HG03139 (cell line): ENCODE measurements around the gene IL2RA.
A peak's percentile ranks its signal among the peaks of the same experiment; 100 is the strongest.

ENCODE experiments used
- ATAC-seq: cut with Tn5 transposase; IDR thresholded peaks from one replicate; pipeline ENCODE4 v1.9.1; 2021; ENCODE audit not compliant: unreplicated experiment

The IL2RA gene

DNA sequence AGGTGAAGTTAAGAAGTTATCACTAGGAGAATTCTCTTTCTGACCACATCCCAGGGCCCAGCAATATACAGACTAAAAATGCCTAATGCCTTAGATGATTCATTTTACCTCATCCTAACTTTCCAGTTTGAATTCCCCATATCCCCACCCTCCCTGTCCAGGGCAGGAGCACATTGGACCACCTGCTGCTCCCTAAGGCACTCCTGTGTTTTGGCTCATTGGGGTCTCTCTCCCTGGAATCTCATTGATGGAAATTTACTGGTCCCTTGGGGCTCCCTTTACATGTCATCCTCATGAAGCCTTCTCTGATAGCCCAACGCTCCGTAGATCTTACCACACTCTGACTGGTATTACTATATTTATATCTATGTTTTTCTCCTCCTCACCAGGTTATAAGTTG lies 2.7 kb downstream of the IL2RA start:
- ATAC-seq, result no peak

DNA sequence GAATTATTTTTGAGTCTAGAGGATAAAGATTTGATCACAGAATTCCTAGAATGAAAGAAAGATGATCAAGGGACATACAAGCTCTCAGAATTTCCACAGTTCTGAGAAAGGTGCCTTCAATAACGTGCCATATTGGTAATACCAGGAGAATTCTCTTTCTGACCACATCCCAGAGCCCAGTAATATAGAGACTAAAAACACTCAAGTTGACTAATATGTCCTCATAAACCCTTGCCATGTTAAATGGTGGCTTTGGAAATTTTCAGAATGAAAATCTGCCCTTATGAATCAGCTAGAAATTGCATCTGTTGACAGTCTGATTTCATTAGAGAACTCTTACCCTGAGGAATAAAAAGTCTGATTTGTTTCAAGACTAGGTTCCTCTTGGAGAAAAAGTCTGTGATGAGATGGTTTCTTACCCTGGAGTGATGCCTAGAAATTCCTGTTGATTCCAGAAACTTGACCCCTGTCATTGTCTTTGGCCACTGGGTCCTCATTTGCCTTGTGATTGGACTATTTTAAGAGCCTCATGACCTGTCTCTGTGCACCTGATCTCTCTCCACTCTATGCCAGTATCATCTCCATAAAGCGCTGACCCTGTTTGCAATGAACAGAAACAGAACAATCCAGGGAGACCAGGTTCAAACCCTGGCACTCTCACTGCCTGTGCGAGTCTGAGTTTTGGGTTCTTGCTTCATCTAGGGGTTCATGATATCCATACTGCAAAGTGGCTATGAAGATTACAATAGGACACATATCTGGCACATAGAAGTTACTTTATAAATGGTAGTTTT lies 3.3 kb downstream of the IL2RA start:
- ATAC-seq, result no peak

DNA sequence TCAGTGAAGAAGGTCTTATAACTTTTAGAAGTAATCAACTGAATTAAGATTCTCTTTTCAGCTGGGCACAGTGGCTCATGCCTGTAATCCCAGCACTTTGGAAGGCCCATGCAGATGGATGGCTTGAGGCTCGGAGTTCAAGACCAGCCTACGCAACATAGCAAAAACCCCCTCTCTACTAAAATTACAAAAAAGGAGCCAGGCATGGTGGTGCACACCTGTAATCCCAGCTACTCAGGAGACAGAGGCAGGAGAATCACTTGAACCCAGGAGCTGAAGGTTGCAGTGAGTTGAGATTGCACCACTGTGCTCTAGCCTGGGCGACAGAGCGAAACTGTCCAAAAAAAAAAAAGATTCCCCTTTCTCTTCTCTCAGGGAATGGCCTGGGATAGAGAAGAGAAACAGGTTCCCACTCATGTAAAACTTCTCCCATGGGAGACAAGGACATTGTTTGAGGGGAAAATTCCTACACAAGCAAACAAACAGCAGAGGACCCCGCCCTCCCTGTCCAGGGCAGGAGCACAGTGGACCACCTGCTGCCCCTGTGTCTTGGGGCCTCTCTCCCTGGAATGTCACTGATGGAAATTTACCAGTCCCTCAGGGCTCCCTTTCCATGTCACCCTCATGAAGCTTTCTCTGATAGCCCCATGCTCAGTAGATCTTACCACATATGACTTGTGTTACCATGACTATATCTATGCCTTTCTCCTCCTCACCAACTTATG lies 5.6 kb downstream of the IL2RA start:
- no peak for ATAC-seq

DNA sequence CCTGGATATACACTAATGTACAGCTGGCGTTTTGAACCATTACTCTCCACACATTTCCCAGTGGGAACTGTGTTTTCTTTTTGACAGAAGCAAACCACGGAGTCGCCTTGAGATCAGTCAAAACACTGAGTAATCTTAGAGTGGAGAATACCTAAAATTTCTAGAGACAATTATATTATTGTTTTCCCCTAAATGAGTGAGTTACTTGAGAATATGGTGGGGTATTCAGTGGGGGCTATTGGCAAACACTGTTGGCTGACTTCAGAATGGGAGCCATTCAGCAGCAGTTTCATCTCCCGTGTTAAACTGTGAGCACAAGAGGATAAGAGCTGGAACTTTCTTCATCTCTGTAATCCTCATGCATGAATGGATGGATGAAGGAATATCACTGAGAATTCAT lies 6.2 kb downstream of the IL2RA start:
- ATAC-seq, result no peak

DNA sequence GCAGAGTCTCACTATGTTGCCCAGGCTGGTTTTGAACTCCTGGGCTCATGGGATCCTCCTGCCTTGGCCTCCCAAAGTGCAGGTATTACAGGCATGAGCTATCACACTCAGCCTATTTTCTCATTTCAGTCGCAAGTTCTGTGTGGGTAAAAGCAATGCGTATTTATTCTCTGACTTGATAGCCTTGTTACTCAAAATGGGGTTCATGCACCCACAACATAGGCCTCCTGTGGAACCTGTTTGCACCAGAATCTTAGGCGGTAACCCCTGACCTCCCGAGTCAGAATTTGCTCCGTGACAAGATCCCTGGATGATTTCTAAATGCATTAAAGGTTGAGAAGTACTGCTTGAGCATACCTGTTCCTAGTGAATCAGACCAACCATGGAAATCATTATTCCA lies 7.3 kb downstream of the IL2RA start:
- no peak for ATAC-seq

DNA sequence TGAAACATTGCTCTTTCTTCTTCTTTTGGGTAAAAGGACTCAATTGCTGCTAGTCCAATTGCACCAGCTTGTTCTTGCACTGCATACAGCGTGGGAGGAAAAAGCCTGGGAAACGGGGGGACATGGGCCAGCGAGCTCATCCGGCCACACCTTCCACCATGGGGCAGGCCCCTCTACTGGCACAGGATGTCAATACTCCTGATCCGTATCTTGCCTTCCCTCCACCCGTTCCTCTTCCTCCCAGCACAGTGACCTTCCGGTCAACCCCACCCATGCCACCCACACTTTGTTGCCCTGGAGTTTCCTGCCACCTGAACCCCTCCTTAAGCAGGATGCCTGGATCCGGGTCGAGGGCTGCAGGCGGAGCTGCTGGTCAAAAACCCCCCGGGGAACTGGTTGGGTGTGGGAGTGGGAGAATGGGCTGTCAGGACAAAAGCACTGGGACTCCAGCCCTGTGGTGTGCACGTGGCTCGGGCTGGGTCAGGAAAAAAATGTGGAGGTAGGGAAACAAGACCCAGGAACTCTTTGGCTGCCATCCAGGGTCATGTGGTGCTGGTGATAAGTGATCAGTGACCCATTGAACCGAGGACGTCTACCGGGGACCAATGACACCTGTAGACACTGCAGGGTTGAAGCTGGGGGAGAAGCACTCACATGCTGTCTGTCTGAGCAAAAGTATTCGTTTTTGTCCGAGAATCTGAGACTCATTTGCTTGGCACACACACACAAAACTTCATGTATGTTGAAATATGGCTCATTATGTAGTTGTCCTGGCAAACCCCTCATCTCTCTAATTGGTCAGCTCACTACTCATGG lies 8.1 kb downstream of the IL2RA start:
- ATAC-seq, result no peak

DNA sequence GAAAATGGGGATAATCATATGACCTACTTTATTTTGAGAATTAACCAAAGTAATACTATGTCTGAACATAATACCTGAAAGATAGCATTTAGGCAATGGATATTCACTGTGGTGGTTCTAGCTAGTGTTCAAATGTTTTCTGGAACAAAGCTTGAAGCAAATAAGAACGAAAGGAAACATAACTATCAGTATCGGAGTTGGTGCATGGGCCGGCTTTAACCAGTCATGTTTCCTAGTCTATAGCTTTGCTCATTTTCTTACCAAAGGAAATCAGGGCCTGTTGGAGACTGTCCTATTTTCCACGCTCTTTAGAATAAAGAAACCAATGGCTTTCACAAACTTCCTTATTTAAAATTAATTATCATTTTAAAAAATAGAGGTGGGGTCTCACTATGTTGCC lies 8.9 kb downstream of the IL2RA start:
- ATAC-seq, result no peak

DNA sequence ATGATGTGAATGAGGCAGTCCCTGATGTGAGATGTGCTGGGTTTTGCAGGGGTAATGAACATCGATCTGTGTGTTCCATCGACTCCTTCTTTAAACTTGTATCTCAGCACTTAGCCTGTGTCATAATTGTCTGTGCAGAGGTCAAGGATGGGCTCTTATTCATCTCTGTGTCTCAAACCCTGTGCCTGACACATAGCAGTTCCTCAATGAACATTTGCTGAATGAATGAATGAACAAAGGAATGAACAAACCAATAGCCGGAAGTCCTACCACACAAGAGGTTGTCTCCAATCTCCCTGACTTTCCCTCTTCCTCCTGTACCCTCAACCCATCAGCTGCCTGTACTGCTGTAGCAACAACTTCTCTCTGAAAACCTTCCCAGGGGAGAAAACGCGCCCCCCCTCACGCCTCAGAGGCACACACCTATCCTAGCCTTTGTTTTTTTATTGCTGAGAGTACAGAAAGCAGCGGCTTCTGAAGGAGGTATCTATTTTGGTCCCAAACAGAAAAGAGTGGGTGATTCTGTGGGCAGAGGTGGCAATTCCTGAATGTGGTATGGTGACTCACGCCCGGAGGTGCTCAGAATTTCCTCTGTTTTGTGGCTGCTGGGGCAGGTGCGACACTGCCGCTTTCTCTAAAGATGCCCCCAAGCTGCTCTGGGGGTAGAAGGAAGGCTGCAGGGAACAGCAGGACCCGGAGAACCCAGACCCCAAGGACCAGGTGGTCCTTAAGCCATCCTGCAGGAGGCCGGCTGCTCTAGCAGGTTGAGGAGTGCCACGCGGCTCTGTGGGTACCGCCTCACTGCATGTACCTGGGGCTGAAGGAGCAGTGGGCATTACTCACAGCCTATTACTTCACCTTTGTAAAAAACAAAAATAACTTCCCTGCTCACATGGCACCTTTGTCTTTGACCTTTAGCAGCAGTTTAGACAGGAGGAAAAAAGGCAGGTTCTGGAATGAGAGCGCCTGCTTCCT lies 9.6 kb downstream of the IL2RA start:
- no peak for ATAC-seq

DNA sequence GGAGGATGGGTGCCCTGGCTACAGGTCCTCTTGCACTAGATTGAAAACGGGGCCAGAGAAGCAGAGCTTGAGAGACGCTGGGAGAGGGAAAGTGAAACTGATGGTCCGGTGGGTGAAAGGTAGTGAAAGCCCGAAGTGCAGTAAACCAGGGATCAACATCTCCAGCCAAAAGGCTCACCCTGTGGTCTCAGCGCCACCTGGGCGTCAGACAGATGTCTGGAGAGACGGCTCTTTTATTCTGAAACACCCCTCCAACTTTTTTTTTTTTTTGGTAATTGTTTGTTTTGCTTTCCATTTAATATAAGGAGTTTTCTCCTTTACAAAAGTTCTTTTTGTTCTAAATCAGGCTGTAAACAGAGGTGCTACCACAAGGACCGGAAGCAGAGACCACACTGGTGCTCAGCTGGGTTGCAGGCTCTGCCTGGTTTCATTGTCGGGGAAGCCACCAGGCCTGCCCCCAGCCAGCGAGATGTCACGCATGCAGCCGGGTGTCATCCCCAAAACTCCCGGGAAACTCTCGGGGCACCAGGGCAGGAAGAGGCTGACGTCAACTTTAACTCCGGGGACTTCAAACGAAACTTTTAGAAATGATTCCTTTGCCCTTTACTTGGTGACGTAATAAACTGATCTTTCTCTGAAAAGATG lies 11.2 kb downstream of the IL2RA start:
- ATAC-seq, result peak; percentile 62

DNA sequence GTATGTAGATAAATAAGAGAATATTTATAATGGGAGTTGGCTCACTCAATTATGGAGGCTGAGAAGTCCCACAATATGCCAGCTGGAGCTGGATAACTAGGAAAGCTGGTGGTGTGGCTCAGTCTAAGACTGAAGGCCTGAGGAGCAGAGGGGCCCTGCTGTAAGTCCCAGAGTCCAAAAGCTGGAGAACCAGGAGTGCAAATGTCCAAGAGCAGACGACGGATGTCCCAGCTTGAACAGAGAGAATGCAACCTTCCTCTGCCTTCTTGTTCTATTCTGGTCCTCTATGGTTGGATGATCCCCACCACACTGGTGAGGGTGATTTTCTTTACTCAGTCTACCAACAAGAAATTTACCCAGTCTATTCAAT lies 13.2 kb downstream of the IL2RA start:
- no peak for ATAC-seq

DNA sequence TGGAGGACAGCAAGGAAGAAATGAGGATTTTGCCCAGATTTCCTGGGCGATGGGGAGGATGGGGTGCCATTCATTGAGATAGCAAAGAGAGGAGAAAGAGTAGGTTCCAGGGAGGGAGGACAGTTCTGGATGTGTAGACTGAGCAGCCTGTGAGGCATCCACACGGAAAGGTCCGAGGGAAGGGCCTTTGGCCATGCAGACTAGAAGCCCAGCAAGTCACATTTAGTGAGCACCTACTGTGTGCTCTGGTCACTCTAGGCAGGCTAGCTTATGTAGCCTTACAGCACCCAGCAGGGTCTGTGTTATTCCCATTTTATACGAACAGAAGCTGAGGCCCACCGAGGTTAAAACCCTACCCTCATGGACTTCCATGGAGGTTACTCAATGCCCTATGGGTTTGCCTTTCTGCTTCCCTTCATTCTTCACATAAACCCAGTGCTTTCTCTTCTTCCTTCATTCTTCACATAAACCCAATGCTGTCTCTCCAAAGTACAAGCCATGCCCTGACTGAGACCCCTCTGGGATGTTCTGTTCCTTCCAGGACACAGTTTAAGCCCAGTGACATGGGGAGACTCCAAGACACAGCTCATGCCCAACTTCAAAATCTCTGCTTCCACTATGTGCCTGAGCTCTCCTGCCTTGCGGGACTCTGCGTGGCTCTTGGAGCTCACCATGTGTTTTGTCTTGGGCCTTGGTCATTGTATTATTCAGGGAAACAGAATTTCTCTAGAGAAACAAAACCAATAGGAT lies 13.7 kb downstream of the IL2RA start:
- no peak for ATAC-seq

DNA sequence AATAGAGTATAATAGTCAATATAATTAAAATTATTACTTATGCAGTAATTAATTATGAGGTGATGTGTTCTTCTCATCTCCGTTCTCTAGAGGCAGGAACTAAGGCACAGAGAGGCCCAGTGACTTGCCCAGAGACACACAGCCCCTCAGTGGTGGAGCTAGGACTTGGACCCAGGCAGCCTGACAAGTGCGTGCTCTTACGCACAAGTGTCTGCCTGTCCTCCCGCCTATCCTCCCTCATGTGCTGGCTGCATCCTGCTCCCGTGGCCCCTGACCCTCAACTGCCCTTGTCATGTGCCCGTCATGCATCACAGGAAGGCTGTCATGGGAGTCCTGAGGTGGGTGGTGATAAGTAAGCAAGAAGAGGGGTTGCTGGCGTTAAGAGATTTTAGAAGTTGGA lies 14.3 kb downstream of the IL2RA start:
- ATAC-seq, result no peak

DNA sequence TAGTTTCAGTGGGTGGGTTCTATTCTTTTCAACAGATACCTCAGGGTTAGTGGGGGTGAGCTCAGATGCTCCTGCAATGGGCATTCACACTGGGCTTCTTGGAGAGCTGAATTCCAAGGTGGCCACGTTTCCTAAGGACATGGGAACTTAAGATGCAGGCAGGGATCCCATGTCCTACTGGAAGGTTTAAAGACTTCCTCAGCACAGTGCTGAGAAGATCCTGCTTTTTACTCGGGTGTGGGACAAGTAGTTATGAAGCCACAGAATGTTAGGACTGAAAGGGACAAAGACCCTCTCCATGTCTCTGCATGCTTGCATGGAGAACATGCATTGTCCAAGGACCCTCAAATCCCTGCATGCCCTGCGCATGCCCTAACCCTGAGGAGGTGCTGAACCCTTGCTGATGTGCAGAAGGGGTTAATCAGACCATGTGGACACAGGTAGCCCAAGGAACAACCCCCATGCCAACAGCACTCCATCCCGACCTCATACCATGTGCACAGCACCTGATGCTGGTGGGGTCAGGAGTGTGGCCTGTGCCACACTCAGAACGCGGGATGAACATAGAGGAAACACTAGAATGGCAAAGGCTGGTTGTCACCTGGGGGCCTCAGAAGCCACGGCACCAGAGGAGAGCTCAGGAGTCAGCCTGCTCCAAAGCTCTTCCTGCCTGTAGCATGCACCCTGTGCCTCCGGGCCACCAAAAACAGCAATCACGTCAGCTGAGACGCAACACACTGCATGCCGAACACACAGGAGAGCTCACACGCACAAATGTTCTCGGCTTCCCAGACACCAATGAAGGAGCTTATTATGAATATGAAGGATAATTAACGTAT lies 15.2 kb downstream of the IL2RA start:
- no peak for ATAC-seq

DNA sequence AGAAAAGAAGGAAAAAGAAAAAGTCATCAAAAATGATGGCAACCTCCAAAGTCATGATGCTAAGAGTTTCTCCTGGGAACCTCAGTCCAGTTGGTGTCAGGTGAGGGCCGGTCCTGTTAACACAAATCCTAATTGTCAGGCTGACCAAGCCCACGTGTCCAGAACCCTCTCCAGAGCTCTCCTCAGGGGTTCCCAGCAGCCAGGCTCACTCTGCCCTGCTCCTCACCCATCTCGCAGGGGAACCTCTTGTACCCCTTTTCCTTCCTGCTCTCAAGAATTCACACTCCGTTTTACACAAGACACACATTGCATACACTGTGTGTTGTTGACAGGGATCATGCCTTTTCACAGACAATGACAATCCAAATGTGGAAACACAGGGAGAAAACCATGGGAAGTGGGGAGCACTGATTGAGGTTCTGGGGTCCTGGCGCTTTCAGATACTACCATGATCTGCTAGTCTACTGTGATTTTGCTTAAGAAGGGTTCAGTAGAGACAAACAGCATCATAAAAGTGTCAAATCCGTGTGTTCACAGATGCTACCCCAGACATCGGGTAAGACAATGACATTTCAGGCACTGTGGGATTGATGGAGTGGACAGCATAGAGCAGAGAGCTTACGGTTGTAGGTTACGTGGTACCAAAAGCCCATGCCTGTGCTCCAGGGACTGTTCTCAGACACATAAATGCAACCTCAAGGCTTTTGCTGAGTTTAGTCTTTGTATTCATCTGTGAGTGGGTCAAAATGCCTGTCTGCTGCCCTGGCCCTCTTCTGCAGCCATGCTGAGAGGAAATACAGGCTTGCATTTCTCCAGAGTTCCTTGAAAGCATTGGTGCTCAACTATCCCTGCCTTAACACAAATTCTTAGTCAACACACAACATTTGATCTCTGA lies 16.0 kb downstream of the IL2RA start:
- no peak for ATAC-seq

DNA sequence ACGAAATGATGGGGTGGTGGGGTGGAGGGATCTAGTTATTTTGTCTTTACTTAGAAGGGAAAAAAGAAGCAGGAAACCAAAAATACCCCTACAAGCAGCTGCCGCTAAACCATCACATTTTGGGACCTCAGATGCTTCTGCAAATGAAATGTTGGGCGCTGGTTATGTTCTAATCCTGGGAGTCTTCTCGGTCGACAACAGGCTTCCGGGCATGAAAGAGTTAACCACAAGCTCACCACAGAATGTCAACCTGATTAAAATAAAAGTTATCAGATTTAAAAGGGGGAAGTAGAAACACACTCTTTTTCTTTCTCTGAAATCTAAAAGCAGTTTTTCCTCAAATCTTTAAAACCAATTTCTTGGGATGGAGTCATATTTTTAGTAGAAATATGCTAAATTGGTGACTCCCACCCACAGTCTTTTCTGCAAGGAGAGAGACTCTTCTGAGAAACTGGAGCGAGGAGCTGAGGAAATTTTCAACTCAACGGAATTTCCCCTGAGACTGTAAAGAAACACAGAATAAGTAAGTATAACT lies 16.8 kb downstream of the IL2RA start:
- no peak for ATAC-seq

DNA sequence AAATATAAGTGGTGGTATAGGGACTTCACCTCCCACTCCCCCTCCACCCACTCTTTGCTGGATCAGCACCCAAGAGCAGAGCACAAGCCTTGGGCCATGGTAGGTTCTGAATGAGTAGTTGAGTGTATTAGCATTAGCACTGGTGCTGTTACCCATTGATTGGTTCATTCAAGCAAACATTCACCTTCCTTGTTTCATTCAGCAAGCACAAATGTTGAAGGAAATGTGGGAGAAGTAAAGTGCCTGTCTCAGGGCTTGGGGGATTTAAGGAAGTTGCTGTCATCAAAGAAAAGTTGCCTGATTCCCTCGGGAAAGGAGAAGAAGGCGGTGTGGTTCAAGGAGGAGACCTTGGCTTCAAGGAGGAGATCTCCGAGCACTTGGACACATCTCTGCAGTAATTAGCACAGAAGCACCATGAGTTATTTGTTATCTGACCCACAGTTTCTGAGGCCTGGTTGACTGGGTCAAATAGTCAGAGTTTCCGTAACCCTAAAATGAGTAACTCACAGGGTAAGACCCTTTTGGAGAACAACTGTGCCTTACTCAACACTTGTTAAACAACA lies 17.3 kb downstream of the IL2RA start:
- ATAC-seq, result no peak

DNA sequence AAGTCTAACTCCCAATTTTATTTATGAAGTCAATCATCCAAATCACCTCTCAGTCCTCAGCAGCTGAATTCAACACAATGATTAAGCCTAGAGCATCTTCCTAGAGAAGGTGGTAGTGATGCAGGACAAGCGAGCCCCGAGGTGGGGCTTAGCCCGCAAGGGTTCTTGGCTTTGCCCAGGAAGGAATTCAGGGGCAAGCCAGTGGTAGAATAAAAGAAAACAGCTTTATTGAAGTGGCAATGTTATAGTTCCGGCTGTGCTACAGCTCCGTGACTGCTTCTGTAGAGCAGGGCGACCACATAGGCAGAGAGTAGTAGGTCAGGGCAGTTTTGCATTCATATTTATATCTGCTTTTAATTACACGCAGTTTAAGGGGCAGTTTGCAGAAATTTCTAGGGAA lies 18.1 kb downstream of the IL2RA start:
- no peak for ATAC-seq
